GM20000 (cell line): ENCODE data around the gene BAZ2B.

Experiments used
- DNase-seq: peaks from one replicate; pipeline ENCODE4 v3.0.0; 2012; ENCODE audit warnings: low spot score
- CTCF ChIP-seq: IDR thresholded peaks from 2 replicates; pipeline ENCODE4 v1.5.1; 2012; ENCODE audit warnings: mild to moderate bottlenecking, control low read depth; ENCODE audit errors: extremely low read depth, missing control alignments

Gene BAZ2B, protein sequence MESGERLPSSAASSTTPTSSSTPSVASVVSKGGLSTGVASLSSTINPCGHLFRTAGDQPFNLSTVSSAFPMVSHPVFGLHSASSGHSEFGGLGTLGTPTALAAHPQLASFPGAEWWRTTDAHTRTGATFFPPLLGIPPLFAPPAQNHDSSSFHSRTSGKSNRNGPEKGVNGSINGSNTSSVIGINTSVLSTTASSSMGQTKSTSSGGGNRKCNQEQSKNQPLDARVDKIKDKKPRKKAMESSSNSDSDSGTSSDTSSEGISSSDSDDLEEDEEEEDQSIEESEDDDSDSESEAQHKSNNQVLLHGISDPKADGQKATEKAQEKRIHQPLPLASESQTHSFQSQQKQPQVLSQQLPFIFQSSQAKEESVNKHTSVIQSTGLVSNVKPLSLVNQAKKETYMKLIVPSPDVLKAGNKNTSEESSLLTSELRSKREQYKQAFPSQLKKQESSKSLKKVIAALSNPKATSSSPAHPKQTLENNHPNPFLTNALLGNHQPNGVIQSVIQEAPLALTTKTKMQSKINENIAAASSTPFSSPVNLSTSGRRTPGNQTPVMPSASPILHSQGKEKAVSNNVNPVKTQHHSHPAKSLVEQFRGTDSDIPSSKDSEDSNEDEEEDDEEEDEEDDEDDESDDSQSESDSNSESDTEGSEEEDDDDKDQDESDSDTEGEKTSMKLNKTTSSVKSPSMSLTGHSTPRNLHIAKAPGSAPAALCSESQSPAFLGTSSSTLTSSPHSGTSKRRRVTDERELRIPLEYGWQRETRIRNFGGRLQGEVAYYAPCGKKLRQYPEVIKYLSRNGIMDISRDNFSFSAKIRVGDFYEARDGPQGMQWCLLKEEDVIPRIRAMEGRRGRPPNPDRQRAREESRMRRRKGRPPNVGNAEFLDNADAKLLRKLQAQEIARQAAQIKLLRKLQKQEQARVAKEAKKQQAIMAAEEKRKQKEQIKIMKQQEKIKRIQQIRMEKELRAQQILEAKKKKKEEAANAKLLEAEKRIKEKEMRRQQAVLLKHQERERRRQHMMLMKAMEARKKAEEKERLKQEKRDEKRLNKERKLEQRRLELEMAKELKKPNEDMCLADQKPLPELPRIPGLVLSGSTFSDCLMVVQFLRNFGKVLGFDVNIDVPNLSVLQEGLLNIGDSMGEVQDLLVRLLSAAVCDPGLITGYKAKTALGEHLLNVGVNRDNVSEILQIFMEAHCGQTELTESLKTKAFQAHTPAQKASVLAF (N-terminal part only)

GRCh38 chr2:159616286-159616701, at the start of gene BAZ2B:
Gene BAZ2B (minus strand): TSS chr2:159616548. CDS start chr2:159478719, 137,829 bp downstream.
- peak; percentile 51 for DNase-seq
- no peak for TF ChIP-seq CTCF

- DNase-seq: no peak
- no peak for TF ChIP-seq CTCF
These were observed 44.9 kb upstream of the BAZ2B start for GRCh38 chr2:159661286-159661685.

- DNase-seq: no peak
- TF ChIP-seq CTCF: no peak
These were observed 42.8 kb upstream of the BAZ2B start for GRCh38 chr2:159658881-159659873.

DNA sequence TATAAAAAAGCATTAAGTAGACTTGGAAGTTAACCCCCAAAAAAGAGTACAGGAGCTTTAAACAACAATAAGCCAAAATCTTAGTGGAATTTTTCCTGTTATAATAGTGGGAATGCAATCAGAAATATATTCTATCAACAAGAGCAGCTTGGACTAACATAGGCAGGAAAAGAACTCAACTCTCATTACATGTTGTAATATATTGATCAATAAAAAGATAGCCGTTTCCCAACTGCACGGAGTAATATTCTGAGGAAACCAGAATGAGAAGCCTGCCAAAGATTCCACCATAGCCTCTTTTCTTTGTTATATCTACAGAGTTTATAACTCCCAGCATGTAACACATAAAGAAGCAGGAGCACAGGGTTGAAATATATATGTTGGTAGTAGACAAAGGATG, 37.6 kb upstream of the BAZ2B start:
- DNase-seq: no peak
- no peak for TF ChIP-seq CTCF

GRCh38 chr2:159651884-159652283, 35.5 kb upstream of the BAZ2B start:
- DNase-seq: no peak
- TF ChIP-seq CTCF: no peak

- TF ChIP-seq CTCF: no peak
- DNase-seq: no peak
These were observed 34.2 kb upstream of the BAZ2B start for GRCh38 chr2:159650574-159650973.
